ENCODE data around the gene PLPP3.
A peak's percentile ranks its signal among the peaks of the same experiment; 100 is the strongest.

PLPP3 gene

DNA sequence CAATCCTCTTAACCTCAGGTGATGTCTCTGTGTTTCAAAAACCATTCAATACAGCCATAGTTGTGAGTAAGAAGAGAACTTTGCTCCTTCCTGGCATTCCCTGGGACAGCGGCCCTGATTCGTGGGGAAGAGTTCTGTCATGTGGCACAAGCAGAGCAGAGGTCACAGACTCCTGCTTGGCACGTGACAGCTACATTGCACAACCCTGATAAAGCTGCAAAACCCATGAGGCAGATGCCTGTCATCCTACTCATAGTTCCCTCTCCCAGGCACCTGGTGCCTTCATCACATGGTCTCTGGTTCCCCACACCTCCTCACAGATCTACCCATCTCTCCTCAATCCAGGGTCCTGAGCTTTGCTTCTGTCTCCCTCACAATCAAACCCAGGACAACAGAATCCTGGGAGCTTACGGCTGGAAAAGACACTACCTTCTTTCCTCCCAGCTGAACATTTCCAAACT lies 70.8 kb downstream of the PLPP3 start:
- peaks cover 0 to 2% (median 0%) of the 10 kb centered on the region in 5 experiments for H3K27me3 ChIP-seq (replicated peaks in 2 of 5; ENCODE audit: control insufficient read depth in 4 of 5, insufficient read depth in 5 of 5, low read length in 4 of 5)
- POLR2A ChIA-PET = interaction anchor here (0.5 kb wide), 1 partner anchor 16 kb away, joined by 3 read pairs; no protein-coding TSS in a partner anchor

DNA sequence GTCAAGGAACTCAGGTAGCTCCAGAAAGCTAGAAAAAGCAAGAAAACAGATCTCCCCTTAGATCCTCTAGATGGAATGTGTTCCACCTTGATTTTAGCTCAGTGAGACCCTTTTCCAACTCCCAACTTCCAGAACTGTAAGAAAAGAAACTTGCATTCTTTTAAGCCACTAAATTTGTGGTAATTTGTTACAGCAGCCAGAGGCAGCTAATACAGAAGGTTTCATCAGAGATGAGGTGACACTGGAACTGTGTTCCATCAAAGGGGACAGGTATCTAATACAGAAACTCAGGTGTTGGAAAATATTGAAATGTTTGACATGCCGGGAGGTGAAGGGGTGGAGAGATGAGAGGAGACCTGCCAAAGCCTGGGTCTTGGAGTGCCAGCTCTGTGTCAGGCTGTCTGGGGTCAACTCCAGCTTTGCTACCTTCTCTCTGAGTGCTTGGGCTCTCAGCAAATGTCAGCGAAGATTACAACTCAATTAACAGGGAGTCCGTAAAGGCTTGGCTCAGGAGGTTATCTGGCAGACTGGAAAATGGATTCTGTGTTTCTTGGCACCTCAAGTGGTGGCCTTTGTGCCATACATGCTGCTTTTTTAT lies 71.3 kb downstream of the PLPP3 start:
- ChIA-PET CTCF (no interaction called here), POLR2A (interaction anchor here (0.5 kb wide), 1 partner anchor 16 kb away, joined by 3 read pairs; no protein-coding TSS in a partner anchor)

More for the DNA sequence above, 70.8 kb downstream of the PLPP3 start:
- H3K27ac ChIP-seq (ENCODE audit: insufficient read depth in 1 of 2, low read depth in 1 of 2, low read length in 2 of 2, poor library complexity in 1 of 2, severe bottlenecking in 2 of 2) = no peak overlapping the region
- 77% methylated on average over 3 of the region's 4 CpGs for WGBS (ENCODE audit: insufficient coverage)
- CTCF ChIA-PET = no interaction called here
- H3K4me3 ChIP-seq (ENCODE audit: control insufficient read depth in 1 of 7, extremely low read depth in 1 of 7, insufficient read depth in 4 of 7, low read depth in 2 of 7, low read length in 6 of 7) = no peak overlapping the region
- no peak for DNase-seq
- peaks cover 0 to 21% (median 10%) of the 10 kb centered on the region in 4 experiments for H3K4me1 ChIP-seq (ENCODE audit: control extremely low read depth in 1 of 4, control insufficient read depth in 4 of 4, insufficient read depth in 4 of 4, low read length in 3 of 4)
- no peaks in the 10 kb centered on the region for H3K36me3 ChIP-seq (ENCODE audit: control insufficient read depth in 4 of 4, insufficient read depth in 4 of 4, low read length in 3 of 4)
- no peaks in the 10 kb centered on the region for H3K9me3 ChIP-seq (ENCODE audit: control extremely low read depth in 1 of 5, control insufficient read depth in 4 of 5, insufficient read depth in 2 of 5, low read depth in 1 of 5, low read length in 4 of 5)

GRCh38 chr1:56506951-56507491 lies 72.3 kb downstream of the PLPP3 start:
- no peaks in the 10 kb centered on the region for H3K9me3 ChIP-seq (ENCODE audit: control extremely low read depth in 1 of 5, control insufficient read depth in 4 of 5, insufficient read depth in 2 of 5, low read depth in 1 of 5, low read length in 4 of 5)
- H3K4me3 ChIP-seq (ENCODE audit: control insufficient read depth in 1 of 7, extremely low read depth in 1 of 7, insufficient read depth in 4 of 7, low read depth in 2 of 7, low read length in 6 of 7) = no peak overlapping the region
- peaks cover 0 to 2% (median 0%) of the 10 kb centered on the region in 5 experiments for H3K27me3 ChIP-seq (replicated peaks in 2 of 5; ENCODE audit: control insufficient read depth in 4 of 5, insufficient read depth in 5 of 5, low read length in 4 of 5)
- no peak for DNase-seq
- ChIA-PET POLR2A (no interaction called here), CTCF (interaction anchor here (0.6 kb wide), 1 partner anchor 78 kb away, joined by 3 read pairs; no protein-coding TSS in a partner anchor)
- WGBS (ENCODE audit: insufficient coverage) = 98% methylated on average over 3 of the region's 3 CpGs
- peaks cover 0 to 25% (median 13%) of the 10 kb centered on the region in 4 experiments for H3K4me1 ChIP-seq (ENCODE audit: control extremely low read depth in 1 of 4, control insufficient read depth in 4 of 4, insufficient read depth in 4 of 4, low read length in 3 of 4)
- H3K27ac ChIP-seq (ENCODE audit: insufficient read depth in 1 of 2, low read depth in 1 of 2, low read length in 2 of 2, poor library complexity in 1 of 2, severe bottlenecking in 2 of 2) = no peak overlapping the region
- no peaks in the 10 kb centered on the region for H3K36me3 ChIP-seq (ENCODE audit: control insufficient read depth in 4 of 4, insufficient read depth in 4 of 4, low read length in 3 of 4)

More for the DNA sequence above, 71.3 kb downstream of the PLPP3 start:
- H3K9me3 ChIP-seq (ENCODE audit: control extremely low read depth in 1 of 5, control insufficient read depth in 4 of 5, insufficient read depth in 2 of 5, low read depth in 1 of 5, low read length in 4 of 5) = no peaks in the 10 kb centered on the region
- WGBS (ENCODE audit: insufficient coverage) = 100% methylated on average over 3 of the region's 3 CpGs
- peaks cover 0 to 2% (median 0%) of the 10 kb centered on the region in 5 experiments for H3K27me3 ChIP-seq (replicated peaks in 2 of 5; ENCODE audit: control insufficient read depth in 4 of 5, insufficient read depth in 5 of 5, low read length in 4 of 5)
- H3K36me3 ChIP-seq (ENCODE audit: control insufficient read depth in 4 of 4, insufficient read depth in 4 of 4, low read length in 3 of 4) = no peaks in the 10 kb centered on the region
- peaks cover 0 to 21% (median 10%) of the 10 kb centered on the region in 4 experiments for H3K4me1 ChIP-seq (ENCODE audit: control extremely low read depth in 1 of 4, control insufficient read depth in 4 of 4, insufficient read depth in 4 of 4, low read length in 3 of 4)
- no peak for DNase-seq
- H3K4me3 ChIP-seq (ENCODE audit: control insufficient read depth in 1 of 7, extremely low read depth in 1 of 7, insufficient read depth in 4 of 7, low read depth in 2 of 7, low read length in 6 of 7) = no peak overlapping the region
- H3K27ac ChIP-seq (ENCODE audit: insufficient read depth in 1 of 2, low read depth in 1 of 2, low read length in 2 of 2, poor library complexity in 1 of 2, severe bottlenecking in 2 of 2) = no peak overlapping the region

GRCh38 chr1:56505792-56506743 lies 73.3 kb downstream of the PLPP3 start:
- 68% methylated on average over 14 of the region's 14 CpGs for WGBS (ENCODE audit: insufficient coverage)
- H3K36me3 ChIP-seq (ENCODE audit: control insufficient read depth in 4 of 4, insufficient read depth in 4 of 4, low read length in 3 of 4) = no peaks in the 10 kb centered on the region
- H3K4me1 ChIP-seq (ENCODE audit: control extremely low read depth in 1 of 4, control insufficient read depth in 4 of 4, insufficient read depth in 4 of 4, low read length in 3 of 4) = peaks cover 0 to 25% (median 13%) of the 10 kb centered on the region in 4 experiments

GRCh38 chr1:56502700-56503245 lies 76.6 kb downstream of the PLPP3 start:
- peak; percentile 65 to 84 (median 83) for DNase-seq
- WGBS (ENCODE audit: insufficient coverage) = 40% methylated on average over 7 of the region's 7 CpGs
- Histone ChIP-seq H3K4me3 (ENCODE audit: control insufficient read depth in 1 of 7, extremely low read depth in 1 of 7, insufficient read depth in 4 of 7, low read depth in 2 of 7, low read length in 6 of 7) (no peak overlapping the region), H3K36me3 (ENCODE audit: control insufficient read depth in 4 of 4, insufficient read depth in 4 of 4, low read length in 3 of 4) (no peaks in the 10 kb centered on the region), H3K9me3 (ENCODE audit: control extremely low read depth in 1 of 5, control insufficient read depth in 4 of 5, insufficient read depth in 2 of 5, low read depth in 1 of 5, low read length in 4 of 5) (no peaks in the 10 kb centered on the region), H3K4me1 (ENCODE audit: control extremely low read depth in 1 of 4, control insufficient read depth in 4 of 4, insufficient read depth in 4 of 4, low read length in 3 of 4) (peaks cover 0 to 25% (median 13%) of the 10 kb centered on the region in 4 experiments), H3K27me3 (replicated peaks in 2 of 5; ENCODE audit: control insufficient read depth in 4 of 5, insufficient read depth in 5 of 5, low read length in 4 of 5) (no peaks in the 10 kb centered on the region), H3K27ac (ENCODE audit: insufficient read depth in 1 of 2, low read depth in 1 of 2, low read length in 2 of 2, poor library complexity in 1 of 2, severe bottlenecking in 2 of 2) (no peak overlapping the region)
- ChIA-PET CTCF (interaction anchor here (0.7 to 1.6 kb wide), 3 partner anchors 12 to 106 kb away, joined by 3 read pairs; no protein-coding TSS in a partner anchor), POLR2A (no interaction called here)

More at GRCh38 chr1:56505792-56506743, 73.3 kb downstream of the PLPP3 start:
- H3K9me3 ChIP-seq (ENCODE audit: control extremely low read depth in 1 of 5, control insufficient read depth in 4 of 5, insufficient read depth in 2 of 5, low read depth in 1 of 5, low read length in 4 of 5) = no peaks in the 10 kb centered on the region
- peaks cover 0 to 2% (median 0%) of the 10 kb centered on the region in 5 experiments for H3K27me3 ChIP-seq (replicated peaks in 2 of 5; ENCODE audit: control insufficient read depth in 4 of 5, insufficient read depth in 5 of 5, low read length in 4 of 5)
- no peak overlapping the region for H3K4me3 ChIP-seq (ENCODE audit: control insufficient read depth in 1 of 7, extremely low read depth in 1 of 7, insufficient read depth in 4 of 7, low read depth in 2 of 7, low read length in 6 of 7)
- H3K27ac ChIP-seq (ENCODE audit: insufficient read depth in 1 of 2, low read depth in 1 of 2, low read length in 2 of 2, poor library complexity in 1 of 2, severe bottlenecking in 2 of 2) = no peak overlapping the region
- POLR2A ChIA-PET = no interaction called here
- peak in 2 of 3 donors; percentile 51 to 62 for DNase-seq
- CTCF ChIA-PET = interaction anchor here (0.6 kb wide), 1 partner anchor 79 kb away, joined by 3 read pairs; no protein-coding TSS in a partner anchor

- WGBS (ENCODE audit: insufficient coverage) = 100% methylated on average over 2 of the region's 3 CpGs
- CTCF ChIA-PET = interaction anchor here (1.1 to 1.6 kb wide), 2 partner anchors 13 to 105 kb away, joined by 3 read pairs; no protein-coding TSS in a partner anchor
- H3K36me3 ChIP-seq (ENCODE audit: control insufficient read depth in 4 of 4, insufficient read depth in 4 of 4, low read length in 3 of 4) = no peaks in the 10 kb centered on the region
Observed at GRCh38 chr1:56501888-56502287, 77.5 kb downstream of the PLPP3 start.

More at GRCh38 chr1:56501888-56502287, 77.5 kb downstream of the PLPP3 start:
- H3K4me1 ChIP-seq (ENCODE audit: control extremely low read depth in 1 of 4, control insufficient read depth in 4 of 4, insufficient read depth in 4 of 4, low read length in 3 of 4) = peaks cover 0 to 20% (median 12%) of the 10 kb centered on the region in 4 experiments
- no peaks in the 10 kb centered on the region for H3K27me3 ChIP-seq (replicated peaks in 2 of 5; ENCODE audit: control insufficient read depth in 4 of 5, insufficient read depth in 5 of 5, low read length in 4 of 5)
- H3K4me3 ChIP-seq (ENCODE audit: control insufficient read depth in 1 of 7, extremely low read depth in 1 of 7, insufficient read depth in 4 of 7, low read depth in 2 of 7, low read length in 6 of 7) = no peak overlapping the region
- DNase-seq = no peak
- H3K27ac ChIP-seq (ENCODE audit: insufficient read depth in 1 of 2, low read depth in 1 of 2, low read length in 2 of 2, poor library complexity in 1 of 2, severe bottlenecking in 2 of 2) = no peak overlapping the region
- POLR2A ChIA-PET = no interaction called here
- H3K9me3 ChIP-seq (ENCODE audit: control extremely low read depth in 1 of 5, control insufficient read depth in 4 of 5, insufficient read depth in 2 of 5, low read depth in 1 of 5, low read length in 4 of 5) = no peaks in the 10 kb centered on the region

Data from common myeloid progenitor, CD34-positive (primary cell).